Fibroblast of lung (primary cell): ENCODE measurements around the gene SPRED2. TPM values are rescaled to one million over a fixed set of nuclear protein-coding genes. Genes with fewer than 3 reads are reported as not detected.
A peak's percentile ranks its signal among the peaks of the same experiment; 100 is the strongest.

Experiments used
- DNase-seq, 2 donors: peaks; one replicate each; pipeline versions ENCODE4 v3.0.0 to v3.0.0-alpha.2; 2010; ENCODE audit warnings: low read depth in 2 of 2
- H2AFZ ChIP-seq: 2 replicates; pipeline ENCODE4 v1.5.1; 2012; ENCODE audit warnings: low read length, control low read depth, inconsistent platforms
- H3K27ac ChIP-seq: 2 replicates; pipeline ENCODE4 v1.5.1; 2011; ENCODE audit warnings: low read length, control low read depth; ENCODE audit not compliant: insufficient read depth
- H3K27me3 ChIP-seq: 2 replicates; pipeline ENCODE4 v1.5.1; 2011; ENCODE audit warnings: mild to moderate bottlenecking, low read length; ENCODE audit not compliant: control insufficient read depth, insufficient read depth
- H3K36me3 ChIP-seq: 2 replicates; pipeline ENCODE4 v1.5.1; 2011; ENCODE audit warnings: low read length; ENCODE audit not compliant: control insufficient read depth, insufficient read depth
- H3K4me1 ChIP-seq: 2 replicates; pipeline ENCODE4 v1.5.1; 2011; ENCODE audit warnings: low read length; ENCODE audit not compliant: control insufficient read depth, insufficient read depth; ENCODE audit errors: extremely low read depth
- H3K4me2 ChIP-seq: 2 replicates; pipeline ENCODE4 v1.5.1; 2011; ENCODE audit warnings: low read length, control low read depth; ENCODE audit not compliant: insufficient read depth; ENCODE audit errors: extremely low read depth
- H3K4me3 ChIP-seq, 4 experiments: fragments of 200-600 bp in 1 of 4; sonication (generic) in 1 of 4; replicated peaks in 1 of 4; 2 replicates each; pipeline ENCODE4 v1.5.1; 2011 to 2016; ENCODE audit warnings: low read length in 4 of 4, low read depth in 3 of 4, mild to moderate bottlenecking in 3 of 4, control low read depth in 2 of 4, inconsistent platforms in 1 of 4, mixed read lengths in 1 of 4; ENCODE audit not compliant: insufficient read depth in 1 of 4; ENCODE audit errors: control extremely low read depth in 1 of 4
- H3K79me2 ChIP-seq: 2 replicates; pipeline ENCODE4 v1.5.1; 2012; ENCODE audit warnings: mild to moderate bottlenecking, low read length, inconsistent platforms; ENCODE audit not compliant: control insufficient read depth, insufficient read depth
- H3K9ac ChIP-seq: 2 replicates; pipeline ENCODE4 v1.5.1; 2011; ENCODE audit warnings: mild to moderate bottlenecking, low read length, control low read depth; ENCODE audit not compliant: insufficient read depth
- H3K9me3 ChIP-seq: 2 replicates; pipeline ENCODE4 v1.5.1; 2012; ENCODE audit warnings: low read depth, low read length; ENCODE audit not compliant: control insufficient read depth, insufficient read depth
- H4K20me1 ChIP-seq: 2 replicates; pipeline ENCODE4 v1.5.1; 2011; ENCODE audit warnings: low read length; ENCODE audit not compliant: control insufficient read depth, insufficient read depth; ENCODE audit errors: extremely low read depth
- EZH2 ChIP-seq: IDR thresholded peaks from 2 replicates; pipeline ENCODE4 v1.5.1; 2012; ENCODE audit warnings: low read length, control low read depth, mild to moderate bottlenecking; ENCODE audit errors: missing control alignments
- polyA plus RNA-seq, 2 donors: library from polyadenylated mRNA; depleted of rRNA in 1 of 2; stranded (reverse) in 1 of 2; unstranded in 1 of 2; fragments of >200 nt; gene quantifications; 2 replicates each; pipeline ENCODE4 v1.2.1, GENCODE V29; 2011 to 2012; ENCODE audit warnings: missing spikeins in 1 of 2
- total RNA-seq: library from RNA; depleted of rRNA; stranded (reverse); fragments of >200 nt; gene quantifications from 2 replicates; pipeline ENCODE4 v1.2.1, GENCODE V29; 2014
- TF ChIP-seq, protein P1 (sequence below), 2 donors: IDR thresholded peaks in 1 of 2; conservative IDR thresholded peaks in 1 of 2; 1 replicate in 1 of 2; 2 replicates in 1 of 2; pipeline ENCODE4 v1.5.1; 2011 to 2012; ENCODE audit warnings: low read length in 2 of 2, control low read depth in 1 of 2, inconsistent platforms in 1 of 2, low read depth in 1 of 2, mild to moderate bottlenecking in 1 of 2

The SPRED2 gene
- total and polyA plus RNA-seq, 2 donors (not counting 1 experiment from before 2014, with no cell fraction given): 9.4 to 26.1 TPM

DNA sequence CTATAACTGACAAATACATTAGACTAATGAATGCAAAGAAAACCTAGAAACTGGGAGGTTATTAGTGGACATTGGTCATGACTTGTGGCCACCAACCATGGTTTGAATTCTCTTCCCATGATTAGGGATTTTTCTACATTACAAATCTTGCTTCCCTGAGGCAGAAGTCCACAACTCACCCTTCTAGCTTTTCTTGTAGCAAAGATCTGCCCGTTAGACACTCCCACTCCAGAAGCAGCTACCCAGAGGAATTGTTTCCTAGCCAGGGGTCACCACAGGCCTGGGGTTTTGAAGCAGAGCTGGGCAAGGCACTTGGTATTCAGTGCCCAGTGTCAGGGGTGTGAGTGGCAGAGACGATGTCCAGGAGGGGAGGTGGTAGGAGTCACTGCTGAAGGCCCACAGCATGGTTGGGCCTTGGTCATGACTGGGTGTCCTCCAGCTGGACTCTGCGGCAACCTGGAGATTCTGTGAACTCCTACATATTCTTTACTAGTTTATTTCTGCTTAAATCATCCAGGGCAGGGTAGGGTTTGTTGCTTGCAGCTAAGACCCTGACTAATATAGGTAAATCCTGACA lies 149.8 kb downstream of the SPRED2 start:
- no peaks in the 10 kb centered on the region for H3K79me2 ChIP-seq
- no peaks in the 10 kb centered on the region for H3K9me3 ChIP-seq
- H3K27me3 ChIP-seq: no peaks in the 10 kb centered on the region
- H4K20me1 ChIP-seq: no peaks in the 10 kb centered on the region
- no peak for DNase-seq
- TF ChIP-seq EZH2: no peak
- TF ChIP-seq, protein P1, sequence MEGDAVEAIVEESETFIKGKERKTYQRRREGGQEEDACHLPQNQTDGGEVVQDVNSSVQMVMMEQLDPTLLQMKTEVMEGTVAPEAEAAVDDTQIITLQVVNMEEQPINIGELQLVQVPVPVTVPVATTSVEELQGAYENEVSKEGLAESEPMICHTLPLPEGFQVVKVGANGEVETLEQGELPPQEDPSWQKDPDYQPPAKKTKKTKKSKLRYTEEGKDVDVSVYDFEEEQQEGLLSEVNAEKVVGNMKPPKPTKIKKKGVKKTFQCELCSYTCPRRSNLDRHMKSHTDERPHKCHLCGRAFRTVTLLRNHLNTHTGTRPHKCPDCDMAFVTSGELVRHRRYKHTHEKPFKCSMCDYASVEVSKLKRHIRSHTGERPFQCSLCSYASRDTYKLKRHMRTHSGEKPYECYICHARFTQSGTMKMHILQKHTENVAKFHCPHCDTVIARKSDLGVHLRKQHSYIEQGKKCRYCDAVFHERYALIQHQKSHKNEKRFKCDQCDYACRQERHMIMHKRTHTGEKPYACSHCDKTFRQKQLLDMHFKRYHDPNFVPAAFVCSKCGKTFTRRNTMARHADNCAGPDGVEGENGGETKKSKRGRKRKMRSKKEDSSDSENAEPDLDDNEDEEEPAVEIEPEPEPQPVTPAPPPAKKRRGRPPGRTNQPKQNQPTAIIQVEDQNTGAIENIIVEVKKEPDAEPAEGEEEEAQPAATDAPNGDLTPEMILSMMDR (conservative IDR thresholded peaks at IDR 0.05 in 1 of 2, IDR thresholded peaks at IDR 0.05 in 1 of 2; ENCODE audit: low read depth in 1 of 2, low read length in 2 of 2): no peak
- no peak overlapping the region for H3K4me2 ChIP-seq
- H2AFZ ChIP-seq: no peak overlapping the region
- H3K4me3 ChIP-seq: no peak overlapping the region
- peaks cover 10% of the 10 kb centered on the region for H3K4me1 ChIP-seq
- H3K36me3 ChIP-seq: no peaks in the 10 kb centered on the region
- no peak overlapping the region for H3K9ac ChIP-seq
- no peak overlapping the region for H3K27ac ChIP-seq

DNA sequence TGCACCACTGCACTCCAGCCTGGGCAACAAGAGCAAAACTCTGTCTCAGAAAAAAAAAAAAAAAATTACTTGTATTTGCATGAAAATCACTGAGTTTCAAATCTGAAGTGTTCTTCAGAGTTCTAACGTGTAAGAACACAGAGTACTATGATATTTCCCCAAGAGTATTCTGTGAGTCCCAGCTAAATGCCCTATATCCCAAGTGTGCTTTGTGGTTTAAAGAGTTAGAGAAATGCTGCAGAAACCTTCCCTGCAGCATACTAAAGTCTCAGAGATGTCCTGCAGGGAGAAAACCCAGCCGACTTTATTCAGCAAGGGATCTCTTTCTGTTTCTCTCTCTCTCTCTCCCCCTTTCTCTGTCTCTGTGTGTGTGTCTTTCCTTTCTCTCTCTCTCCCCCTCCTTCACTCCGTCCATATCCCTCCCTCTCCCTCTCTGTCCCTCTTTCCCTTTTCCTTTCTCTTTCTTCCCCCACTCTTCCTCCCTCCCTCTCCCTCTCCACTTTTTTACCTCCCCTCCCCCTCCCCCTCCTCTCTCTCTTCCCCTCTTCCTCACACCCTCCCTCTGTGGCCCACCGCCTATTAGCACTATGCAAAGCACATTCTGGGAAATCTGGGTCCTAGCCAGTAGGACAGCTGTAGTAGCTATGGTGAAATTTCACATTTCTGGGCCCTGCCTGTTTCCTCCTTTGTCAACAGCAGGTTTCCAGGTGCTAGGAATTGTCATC lies 150.6 kb downstream of the SPRED2 start:
- H3K9ac ChIP-seq: no peak overlapping the region
- TF ChIP-seq, protein P1 (conservative IDR thresholded peaks at IDR 0.05 in 1 of 2, IDR thresholded peaks at IDR 0.05 in 1 of 2; ENCODE audit: low read depth in 1 of 2, low read length in 2 of 2): no peak
- no peak for TF ChIP-seq EZH2
- H3K27me3 ChIP-seq: no peaks in the 10 kb centered on the region
- H3K36me3 ChIP-seq: no peaks in the 10 kb centered on the region
- H3K9me3 ChIP-seq: no peaks in the 10 kb centered on the region
- peak in 1 of 2 donors; percentile 36 for DNase-seq
- no peak overlapping the region for H3K27ac ChIP-seq
- H3K79me2 ChIP-seq: no peaks in the 10 kb centered on the region
- no peak overlapping the region for H3K4me3 ChIP-seq
- no peak overlapping the region for H3K4me2 ChIP-seq
- no peak overlapping the region for H2AFZ ChIP-seq
- no peaks in the 10 kb centered on the region for H4K20me1 ChIP-seq
- peaks cover 10% of the 10 kb centered on the region for H3K4me1 ChIP-seq

DNA sequence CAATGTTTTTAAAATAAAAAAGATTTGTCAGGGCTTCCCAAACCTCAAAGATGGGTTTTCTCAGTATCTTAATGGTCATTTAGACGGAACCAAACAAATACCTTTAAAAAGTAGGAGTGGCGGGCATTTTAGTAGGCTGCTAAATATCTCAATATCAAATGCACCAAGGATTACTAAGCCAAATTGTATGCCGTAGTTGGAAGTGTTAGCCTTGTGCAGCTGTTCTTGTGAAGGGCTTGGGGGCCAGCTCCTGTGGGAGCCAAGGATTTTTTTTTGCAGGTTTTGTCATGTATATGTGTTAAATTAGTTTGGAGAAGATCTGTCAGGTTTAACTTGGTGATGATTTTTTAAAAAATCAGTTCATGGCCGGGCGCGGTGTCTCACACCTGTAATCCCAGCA lies 152.6 kb downstream of the SPRED2 start:
- H3K4me2 ChIP-seq: no peak overlapping the region
- TF ChIP-seq, protein P1 (conservative IDR thresholded peaks at IDR 0.05 in 1 of 2, IDR thresholded peaks at IDR 0.05 in 1 of 2; ENCODE audit: low read depth in 1 of 2, low read length in 2 of 2): no peak
- no peak for TF ChIP-seq EZH2
- DNase-seq: no peak

More for the DNA sequence above, 152.6 kb downstream of the SPRED2 start:
- Histone ChIP-seq H4K20me1 (no peaks in the 10 kb centered on the region), H3K36me3 (no peaks in the 10 kb centered on the region), H3K4me3 (no peak overlapping the region), H3K4me1 (peaks cover 10% of the 10 kb centered on the region), H3K27ac (no peak overlapping the region), H3K27me3 (no peaks in the 10 kb centered on the region), H2AFZ (no peak overlapping the region), H3K9me3 (no peaks in the 10 kb centered on the region), H3K79me2 (no peaks in the 10 kb centered on the region), H3K9ac (no peak overlapping the region)
